Activated naive CD8-positive, alpha-beta T cell treated with anti-CD3 and anti-CD28 coated beads, Interleukin-2, amount 10 ng/mL, durations not matched to agents 7 days and 5 days (primary cell): ENCODE measurements around the gene BGN. TPM values are rescaled to one million over a fixed set of nuclear protein-coding genes. Genes with fewer than 3 reads are reported as not detected.
A peak's percentile ranks its signal among the peaks of the same experiment; 100 is the strongest.

Experiments used
- ATAC-seq: fragments of 150-1000 bp; cut with Tn5 transposase; one replicate; pipeline ENCODE4 v1.10.0; 2021; ENCODE audit warnings: low read depth, moderate library complexity
- POLR2A ChIA-PET: fragments of 350-600 bp; sonication (Branson Sonifier 250); formaldehyde crosslinking; loops from one replicate; lab custom pipeline; 2021; ENCODE audit warnings: antibody characterized with exemption; lab: Charles Lee
- DNase-seq: peaks from one replicate; pipeline ENCODE4 v3.0.0; 2021
- H3K27ac Mint-ChIP-seq: one replicate; pipeline ENCODE4 v1.8.0; 2022; ENCODE audit warnings: mild to moderate bottlenecking, mixed read lengths
- H3K27me3 Mint-ChIP-seq: one replicate; pipeline ENCODE4 v1.8.0; 2022; ENCODE audit warnings: mild to moderate bottlenecking, moderate library complexity, mixed read lengths
- H3K36me3 Mint-ChIP-seq: one replicate; pipeline ENCODE4 v1.8.0; 2021; ENCODE audit warnings: mild to moderate bottlenecking, mixed read lengths
- H3K4me1 Mint-ChIP-seq: one replicate; pipeline ENCODE4 v1.8.0; 2021; ENCODE audit warnings: mixed read lengths
- H3K4me3 Mint-ChIP-seq: one replicate; pipeline ENCODE4 v1.8.0; 2022; ENCODE audit warnings: mild to moderate bottlenecking, moderate library complexity, mixed read lengths
- H3K9me3 Mint-ChIP-seq: one replicate; pipeline ENCODE4 v1.8.0; 2021; ENCODE audit warnings: mixed read lengths
- total RNA-seq, 2 experiments: library from RNA; stranded (reverse); gene quantifications; one replicate each; pipeline ENCODE4 v1.2.3, GENCODE V29; 2021

Gene BGN
- total RNA-seq, 2 experiments from 2014 or later, result not detected

- no peak for DNase-seq
- POLR2A ChIA-PET, result no interaction called here
- Mint-ChIP-seq H3K36me3 (no peaks in the 10 kb centered on the region), H3K9me3 (no peaks in the 10 kb centered on the region), H3K4me1 (no peaks in the 10 kb centered on the region), H3K27me3 (no peaks in the 10 kb centered on the region), H3K27ac (no peak overlapping the region), H3K4me3 (no peak overlapping the region)
- no peak for ATAC-seq
These were observed 1.8 kb downstream of the BGN start for GRCh38 chrX:153496590-153496959.

- POLR2A ChIA-PET, result no interaction called here
These were observed 3.7 kb downstream of the BGN start for GRCh38 chrX:153498453-153498852.

GRCh38 chrX:153499341-153499740 is 4.6 kb downstream of the BGN start:
- POLR2A ChIA-PET, result no interaction called here
- DNase-seq, result no peak
- no peak for ATAC-seq
- Mint-ChIP-seq H3K4me3 (no peak overlapping the region), H3K9me3 (no peaks in the 10 kb centered on the region), H3K27ac (no peak overlapping the region), H3K4me1 (no peaks in the 10 kb centered on the region), H3K27me3 (no peaks in the 10 kb centered on the region), H3K36me3 (no peaks in the 10 kb centered on the region)

More at GRCh38 chrX:153498453-153498852, 3.7 kb downstream of the BGN start:
- no peak for DNase-seq
- Mint-ChIP-seq H3K4me3 (no peak overlapping the region), H3K4me1 (no peaks in the 10 kb centered on the region), H3K27me3 (no peaks in the 10 kb centered on the region), H3K36me3 (no peaks in the 10 kb centered on the region), H3K27ac (no peak overlapping the region), H3K9me3 (no peaks in the 10 kb centered on the region)
- no peak for ATAC-seq

- Mint-ChIP-seq H3K27ac (no peak overlapping the region), H3K4me1 (no peaks in the 10 kb centered on the region), H3K4me3 (no peak overlapping the region), H3K36me3 (no peaks in the 10 kb centered on the region), H3K27me3 (no peaks in the 10 kb centered on the region), H3K9me3 (no peaks in the 10 kb centered on the region)
- DNase-seq, result no peak
- no peak for ATAC-seq
- POLR2A ChIA-PET, result no interaction called here
These were observed 5.1 kb downstream of the BGN start for GRCh38 chrX:153499876-153500275.

GRCh38 chrX:153500676-153501280 is 6.0 kb downstream of the BGN start:
- H3K27ac Mint-ChIP-seq, result no peak overlapping the region
- H3K4me1 Mint-ChIP-seq, result no peaks in the 10 kb centered on the region
- H3K27me3 Mint-ChIP-seq, result no peaks in the 10 kb centered on the region
- H3K9me3 Mint-ChIP-seq, result no peaks in the 10 kb centered on the region
- ATAC-seq (no peak), DNase-seq (no peak)
- no peaks in the 10 kb centered on the region for H3K36me3 Mint-ChIP-seq
- POLR2A ChIA-PET, result no interaction called here
- no peak overlapping the region for H3K4me3 Mint-ChIP-seq

GRCh38 chrX:153501530-153501929 is 6.8 kb downstream of the BGN start:
- POLR2A ChIA-PET, result no interaction called here
- no peak for ATAC-seq
- no peaks in the 10 kb centered on the region for H3K9me3 Mint-ChIP-seq
- H3K27me3 Mint-ChIP-seq, result no peaks in the 10 kb centered on the region
- H3K27ac Mint-ChIP-seq, result no peak overlapping the region
- no peak for DNase-seq
- no peaks in the 10 kb centered on the region for H3K4me1 Mint-ChIP-seq
- H3K36me3 Mint-ChIP-seq, result no peaks in the 10 kb centered on the region
- no peak overlapping the region for H3K4me3 Mint-ChIP-seq

GRCh38 chrX:153502131-153502530 is 7.4 kb downstream of the BGN start:
- H3K27me3 Mint-ChIP-seq, result no peaks in the 10 kb centered on the region
- no peaks in the 10 kb centered on the region for H3K4me1 Mint-ChIP-seq
- no peaks in the 10 kb centered on the region for H3K36me3 Mint-ChIP-seq
- H3K9me3 Mint-ChIP-seq, result no peaks in the 10 kb centered on the region
- no peak overlapping the region for H3K4me3 Mint-ChIP-seq
- POLR2A ChIA-PET, result no interaction called here
- ATAC-seq (no peak), DNase-seq (no peak)
- no peak overlapping the region for H3K27ac Mint-ChIP-seq

GRCh38 chrX:153502796-153503195 is 8.0 kb downstream of the BGN start:
- Mint-ChIP-seq H3K4me3 (no peak overlapping the region), H3K27ac (no peak overlapping the region), H3K4me1 (no peaks in the 10 kb centered on the region), H3K27me3 (no peaks in the 10 kb centered on the region), H3K36me3 (no peaks in the 10 kb centered on the region), H3K9me3 (no peaks in the 10 kb centered on the region)
- ATAC-seq (no peak), DNase-seq (no peak)
- POLR2A ChIA-PET, result no interaction called here

GRCh38 chrX:153504445-153505016 is 9.8 kb downstream of the BGN start:
- no peaks in the 10 kb centered on the region for H3K9me3 Mint-ChIP-seq
- no peaks in the 10 kb centered on the region for H3K36me3 Mint-ChIP-seq
- no peaks in the 10 kb centered on the region for H3K4me1 Mint-ChIP-seq
- POLR2A ChIA-PET, result no interaction called here
- no peak overlapping the region for H3K4me3 Mint-ChIP-seq
- no peaks in the 10 kb centered on the region for H3K27me3 Mint-ChIP-seq
- DNase-seq, result no peak
- no peak for ATAC-seq
- H3K27ac Mint-ChIP-seq, result no peak overlapping the region

GRCh38 chrX:153505361-153505760 is 10.6 kb downstream of the BGN start:
- Mint-ChIP-seq H3K9me3 (no peaks in the 10 kb centered on the region), H3K27me3 (no peaks in the 10 kb centered on the region), H3K4me1 (no peaks in the 10 kb centered on the region), H3K27ac (no peak overlapping the region), H3K36me3 (no peaks in the 10 kb centered on the region), H3K4me3 (no peak overlapping the region)
- POLR2A ChIA-PET, result no interaction called here
- DNase-seq (no peak), ATAC-seq (no peak)

- H3K27me3 Mint-ChIP-seq, result no peaks in the 10 kb centered on the region
- H3K27ac Mint-ChIP-seq, result no peak overlapping the region
- no peaks in the 10 kb centered on the region for H3K9me3 Mint-ChIP-seq
- H3K4me3 Mint-ChIP-seq, result no peak overlapping the region
- DNase-seq (peak; percentile 83), ATAC-seq (peak; percentile 98)
- POLR2A ChIA-PET, result interaction anchor here (1.1 kb wide), 1 partner anchor 38 kb away, joined by 5 read pairs; no protein-coding TSS in a partner anchor
- no peaks in the 10 kb centered on the region for H3K36me3 Mint-ChIP-seq
- H3K4me1 Mint-ChIP-seq, result no peaks in the 10 kb centered on the region
These were observed 12.9 kb downstream of the BGN start for GRCh38 chrX:153507484-153508178.

- Mint-ChIP-seq H3K27ac (no peak overlapping the region), H3K9me3 (no peaks in the 10 kb centered on the region), H3K4me1 (no peaks in the 10 kb centered on the region), H3K36me3 (no peaks in the 10 kb centered on the region), H3K4me3 (no peak overlapping the region), H3K27me3 (no peaks in the 10 kb centered on the region)
- ATAC-seq (no peak), DNase-seq (no peak)
- POLR2A ChIA-PET, result no interaction called here
These were observed 14.8 kb downstream of the BGN start for GRCh38 chrX:153509592-153509991.

- DNase-seq (no peak), ATAC-seq (no peak)
- Mint-ChIP-seq H3K4me3 (no peak overlapping the region), H3K4me1 (no peaks in the 10 kb centered on the region), H3K9me3 (no peaks in the 10 kb centered on the region), H3K27ac (no peak overlapping the region), H3K36me3 (no peaks in the 10 kb centered on the region), H3K27me3 (no peaks in the 10 kb centered on the region)
- POLR2A ChIA-PET, result no interaction called here
These were observed 15.6 kb downstream of the BGN start for GRCh38 chrX:153510383-153510782.
